GM23248 (cell line): ENCODE measurements around the gene PNRC1. TPM values are rescaled to one million over a fixed set of nuclear protein-coding genes. Genes with fewer than 3 reads are reported as not detected.
"Not testable (repeated sequence)": the region's sequence is repeated elsewhere in the genome, so short reads cannot be mapped to it uniquely, and the experiment has no call there.

Source experiments
- DNase-seq: peaks from one replicate; pipeline ENCODE4 v3.0.0-alpha.2; 2015
- H2AFZ ChIP-seq: fragments of 200-600 bp; sonication (generic); 2 replicates; pipeline ENCODE4 v1.6.1; 2016; ENCODE audit warnings: antibody characterized with exemption
- H3F3A ChIP-seq: fragments of 200-600 bp; sonication (generic); 2 replicates; pipeline ENCODE4 v1.6.1; 2016; ENCODE audit warnings: mild to moderate bottlenecking, antibody characterized with exemption, mixed run types; ENCODE audit not compliant: insufficient read depth
- H3K27ac ChIP-seq: fragments of 200-600 bp; sonication (generic); 2 replicates; pipeline ENCODE4 v1.5.1; 2016; ENCODE audit warnings: mild to moderate bottlenecking
- H3K27me3 ChIP-seq: fragments of 200-600 bp; sonication (generic); replicated peaks from 2 replicates; pipeline ENCODE4 v1.6.1; 2016; ENCODE audit warnings: mild to moderate bottlenecking; ENCODE audit not compliant: insufficient read depth
- H3K36me3 ChIP-seq: fragments of 200-600 bp; sonication (generic); 2 replicates; pipeline ENCODE4 v1.6.1; 2016; ENCODE audit warnings: low read depth, mild to moderate bottlenecking
- H3K4me1 ChIP-seq: fragments of 200-600 bp; sonication (generic); 2 replicates; pipeline ENCODE4 v1.6.1; 2016; ENCODE audit warnings: mild to moderate bottlenecking; ENCODE audit not compliant: insufficient read depth
- H3K4me2 ChIP-seq: fragments of 200-600 bp; sonication (generic); one replicate; pipeline ENCODE4 v1.6.1; 2016; ENCODE audit warnings: mild to moderate bottlenecking; ENCODE audit not compliant: unreplicated experiment
- H3K4me3 ChIP-seq: fragments of 200-600 bp; sonication (generic); 2 replicates; pipeline ENCODE4 v1.5.1; 2016; ENCODE audit warnings: mild to moderate bottlenecking
- H3K79me2 ChIP-seq: fragments of 200-600 bp; sonication (generic); 2 replicates; pipeline ENCODE4 v1.6.1; 2016; ENCODE audit warnings: mild to moderate bottlenecking; ENCODE audit not compliant: insufficient read depth
- H3K9ac ChIP-seq: fragments of 200-600 bp; sonication (generic); 2 replicates; pipeline ENCODE4 v1.6.1; 2016; ENCODE audit warnings: mild to moderate bottlenecking
- H3K9me2 ChIP-seq: fragments of 200-600 bp; sonication (generic); 2 replicates; pipeline ENCODE4 v1.6.1; 2016; ENCODE audit warnings: mixed run types, mild to moderate bottlenecking, moderate library complexity; ENCODE audit not compliant: insufficient read depth
- H3K9me3 ChIP-seq: fragments of 200-600 bp; sonication (generic); one replicate; pipeline ENCODE4 v1.6.1; 2017; ENCODE audit warnings: low read depth
- H4K20me1 ChIP-seq: fragments of 200-600 bp; sonication (generic); 2 replicates; pipeline ENCODE4 v1.6.0; 2016; ENCODE audit not compliant: insufficient read depth
- EZH2 ChIP-seq: fragments of 200-600 bp; sonication (generic); IDR thresholded peaks from 2 replicates; pipeline ENCODE4 v1.6.1; 2018; ENCODE audit warnings: antibody characterized with exemption, mild to moderate bottlenecking; ENCODE audit not compliant: insufficient read depth, poor library complexity, severe bottlenecking
- EZH2phosphoT487 ChIP-seq: fragments of 200-600 bp; sonication (generic); IDR thresholded peaks from 2 replicates; pipeline ENCODE4 v1.6.1; 2018; ENCODE audit warnings: antibody characterized with exemption, moderate library complexity, mild to moderate bottlenecking, low read depth; ENCODE audit not compliant: insufficient read depth
- WGBS, 2 experiments: methylation state at CpG; one replicate each; pipeline ENCODE4 v1.1.6; 2015 to 2017; ENCODE audit warnings: low lambda C conversion rate in 2 of 2, low coverage in 1 of 2; ENCODE audit errors: missing lambda C conversion rate in 2 of 2; 5-methylcytosine and 5-hydroxymethylcytosine counted together
- in situ Hi-C: fragments of 300-500 bp; cut with MboI; formaldehyde crosslinking; loops from 2 replicates; pipeline ENCODE4 v1.15.0; 2020
- polyA plus RNA-seq: library from polyadenylated mRNA; unstranded; fragments of >200 nt; fragmentation: Nextera tagmentation; extraction: Ambion mirVana; gene quantifications from 2 replicates; pipeline ENCODE4 v1.2.1, GENCODE V29; 2016
- total RNA-seq: library from RNA; depleted of rRNA; stranded (reverse); fragments of >200 nt; shearing (Covaris generic); gene quantifications from 2 replicates; pipeline ENCODE4 v1.2.3, GENCODE V29; 2014

PNRC1 gene
- total and polyA plus RNA-seq, 2 experiments from 2014 or later: 57.9 to 103 TPM

DNA sequence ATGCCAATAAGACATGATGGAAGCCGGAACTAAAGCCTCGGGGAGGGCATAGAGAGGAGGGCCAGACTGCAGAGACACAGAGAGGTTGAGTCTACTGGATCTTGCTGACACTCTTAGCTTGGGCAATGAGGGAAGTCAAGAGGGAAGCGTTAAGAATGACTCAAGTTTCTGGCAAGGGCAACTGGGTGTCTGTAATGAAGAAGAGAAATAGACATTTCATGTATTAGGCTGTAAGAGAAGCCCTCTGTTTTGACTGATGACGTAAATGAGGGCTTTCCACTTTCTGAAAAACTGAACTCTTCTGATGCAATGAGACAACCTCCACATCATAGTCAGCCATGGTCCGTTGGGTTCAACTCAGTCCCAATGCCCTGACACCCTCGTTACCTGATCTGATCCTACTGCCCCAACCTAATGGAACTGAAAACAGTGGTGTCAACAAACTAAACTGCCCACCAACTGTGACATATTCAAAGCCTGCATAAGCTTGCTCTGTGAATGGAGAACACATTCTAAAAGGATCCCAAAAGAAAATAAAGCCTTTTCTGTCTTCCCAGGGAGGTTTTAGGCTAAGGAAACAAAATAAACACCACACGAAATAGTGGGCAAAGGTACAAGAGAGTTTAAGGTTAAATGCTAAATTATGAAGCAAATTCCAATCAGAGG lies 45.8 kb upstream of the PNRC1 start:
- Histone ChIP-seq H4K20me1 (no peaks in the 10 kb centered on the region), H3K4me3 (peak overlapping the region; percentile 52), H2AFZ (0 out of 2 replicates have a peak overlapping the region, but pooled peaks have one; percentile 11), H3K9me3 (no peaks in the 10 kb centered on the region), H3F3A (peaks cover 38% of the 10 kb centered on the region), H3K27me3 (no peaks in the 10 kb centered on the region), H3K4me1 (peaks cover 25% of the 10 kb centered on the region), H3K36me3 (no peaks in the 10 kb centered on the region), H3K79me2 (no peaks in the 10 kb centered on the region), H3K9ac (peak overlapping the region; percentile 82), H3K4me2 (peak overlapping the region; percentile 94), H3K9me2 (no peaks in the 10 kb centered on the region), H3K27ac (peak overlapping the region; percentile 99)
- WGBS, 2 experiments: 3 to 4% methylated on average over 7 of the region's 7 CpGs
- DNase-seq: peak; percentile 95
- in situ Hi-C loops: no loop called here
- TF ChIP-seq EZH2: no peak
- no peak for TF ChIP-seq EZH2phosphoT487

DNA sequence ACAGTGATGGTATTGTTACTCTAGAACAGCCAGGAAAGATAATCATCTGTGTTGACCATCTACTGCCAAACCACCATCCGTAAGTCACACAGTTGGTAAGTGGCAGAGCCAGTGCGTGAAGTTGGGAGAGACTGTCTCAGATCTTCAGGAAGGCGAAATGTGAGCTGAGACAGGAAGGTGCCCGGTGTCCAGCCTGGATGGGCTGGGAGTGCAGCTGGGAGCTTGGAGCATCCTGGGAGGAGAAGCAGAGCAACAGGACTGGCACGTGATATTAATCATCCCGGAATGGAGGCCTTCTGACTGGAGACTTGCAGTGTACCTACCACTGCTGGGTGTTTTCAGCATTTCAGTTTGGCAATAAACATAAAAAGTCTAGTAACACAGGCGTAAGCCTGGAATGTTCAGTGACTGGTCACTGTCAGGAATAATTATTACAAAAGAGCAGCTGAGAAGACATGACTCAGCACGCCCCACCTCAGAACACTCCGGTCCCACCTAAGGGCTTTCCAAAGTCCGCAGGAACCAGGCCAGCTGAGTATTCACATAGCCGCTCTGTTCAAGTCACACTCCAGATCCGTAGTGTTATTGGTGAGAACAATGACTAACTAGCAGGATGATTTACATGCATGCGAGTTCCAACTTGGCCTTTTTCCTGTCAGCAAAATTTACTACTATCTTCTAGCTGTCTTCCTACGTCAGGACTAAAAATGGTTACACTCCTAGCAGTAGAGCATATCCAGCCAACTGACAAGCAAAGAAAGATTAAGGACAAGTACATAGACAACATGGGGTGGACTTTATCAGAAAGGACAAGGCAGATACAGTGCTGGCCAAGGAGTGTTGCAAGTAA lies 45.1 kb upstream of the PNRC1 start:
- 0 out of 2 replicates have a peak, but pooled peaks have one; percentile 56 for TF ChIP-seq EZH2phosphoT487
- TF ChIP-seq EZH2: no peak
- Histone ChIP-seq H3K9ac (peak overlapping the region; percentile 82), H3K4me2 (peak overlapping the region; percentile 94), H2AFZ (peak overlapping the region; percentile 35; the same call in 1 of the 2 replicates), H3K4me1 (peaks cover 25% of the 10 kb centered on the region), H3K27me3 (no peaks in the 10 kb centered on the region), H3K9me2 (no peaks in the 10 kb centered on the region), H3K36me3 (no peaks in the 10 kb centered on the region), H3K27ac (peak overlapping the region; percentile 99), H4K20me1 (no peaks in the 10 kb centered on the region), H3F3A (peaks cover 38% of the 10 kb centered on the region), H3K4me3 (peak overlapping the region; percentile 52), H3K79me2 (no peaks in the 10 kb centered on the region), H3K9me3 (no peaks in the 10 kb centered on the region)
- peak; percentile 99 for DNase-seq
- 1 to 2% methylated on average over 14 of the region's 14 CpGs for WGBS, 2 experiments
- in situ Hi-C loops: no loop called here

DNA sequence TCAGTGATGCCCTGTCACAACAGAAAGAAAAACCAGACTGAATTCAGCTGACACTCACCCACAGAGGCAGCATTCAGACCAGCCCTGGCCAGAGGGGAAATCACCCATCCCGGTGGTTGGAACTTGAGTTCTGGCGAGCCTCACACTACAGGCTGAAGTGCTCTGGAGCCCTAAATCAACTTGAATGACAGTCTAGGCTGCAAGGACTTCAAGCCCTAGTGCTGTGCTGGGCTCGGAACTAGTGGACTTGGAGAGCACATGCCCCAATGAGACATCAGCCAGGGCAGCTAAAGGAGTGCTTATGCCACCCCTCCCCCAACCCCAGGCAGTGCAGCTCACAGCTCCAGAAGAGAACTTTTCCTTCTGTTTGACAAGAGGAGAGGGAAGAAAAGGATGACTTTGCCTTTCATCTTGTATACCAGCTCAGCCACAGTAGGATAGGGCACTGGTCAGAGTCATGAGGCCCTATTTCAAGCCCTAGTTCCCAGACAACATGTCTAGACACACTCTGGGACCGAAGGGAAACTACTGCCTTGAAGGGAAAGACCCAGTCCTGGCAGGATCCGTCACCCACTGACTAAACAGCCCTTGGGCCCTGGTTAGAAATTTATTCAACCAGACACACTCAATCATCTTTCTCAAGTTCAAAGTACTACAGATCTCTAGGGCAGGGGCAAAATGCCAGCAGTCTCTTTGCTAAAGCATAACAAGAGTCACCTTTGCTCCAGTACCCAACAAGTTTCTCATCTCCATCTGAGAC lies 43.2 kb upstream of the PNRC1 start:
- no peaks in the 10 kb centered on the region for H3K9me2 ChIP-seq
- H3K27ac ChIP-seq: 0 out of 2 replicates have a peak overlapping the region, but pooled peaks have one; percentile 99
- H3K4me2 ChIP-seq: no peak overlapping the region
- no peaks in the 10 kb centered on the region for H3K79me2 ChIP-seq
- no peaks in the 10 kb centered on the region for H3K36me3 ChIP-seq
- TF ChIP-seq EZH2: no peak
- TF ChIP-seq EZH2phosphoT487: no peak
- peak overlapping the region; percentile 82; the same call in 1 of the 2 replicates for H3K9ac ChIP-seq
- peaks cover 25% of the 10 kb centered on the region for H3K4me1 ChIP-seq
- in situ Hi-C loops: no loop called here
- no peaks in the 10 kb centered on the region for H3K9me3 ChIP-seq
- H4K20me1 ChIP-seq: no peaks in the 10 kb centered on the region
- no peak overlapping the region for H3K4me3 ChIP-seq
- peaks cover 38% of the 10 kb centered on the region for H3F3A ChIP-seq
- 65% methylated on average over 5 of the region's 5 CpGs for WGBS, 2 experiments
- H2AFZ ChIP-seq: no peak overlapping the region
- no peak for DNase-seq
- H3K27me3 ChIP-seq: no peaks in the 10 kb centered on the region

DNA sequence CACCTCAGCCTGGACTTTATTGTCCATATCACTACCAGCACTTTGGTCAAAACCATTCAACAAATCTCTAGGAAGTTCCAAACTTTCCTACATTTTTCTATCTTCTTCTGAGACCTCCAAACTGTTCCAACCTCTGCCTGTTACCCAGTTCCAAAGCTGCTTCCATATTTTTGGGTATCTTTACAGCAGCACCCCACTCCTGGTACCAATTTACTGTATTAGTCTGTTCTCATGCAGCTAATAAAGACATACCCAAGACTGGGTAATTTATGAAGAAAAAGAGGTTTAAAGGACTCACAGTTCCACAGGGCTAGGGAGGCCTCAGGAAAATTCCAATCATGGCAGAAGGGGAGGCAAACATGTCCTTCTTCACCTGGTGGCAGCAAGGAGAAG lies 42.7 kb upstream of the PNRC1 start:
- H3K9ac ChIP-seq, H3K79me2 ChIP-seq, H3K36me3 ChIP-seq, DNase-seq, H2AFZ ChIP-seq, H3K4me3 ChIP-seq, H4K20me1 ChIP-seq, H3K27me3 ChIP-seq, H3K9me3 ChIP-seq, in situ Hi-C loops, H3K4me2 ChIP-seq, H3K27ac ChIP-seq, H3K9me2 ChIP-seq: not testable (repeated sequence)
- H3K4me1 ChIP-seq: peaks cover 25% of the 10 kb centered on the region
- peaks cover 38% of the 10 kb centered on the region for H3F3A ChIP-seq
